ENCODE results near the gene CNTN5. TPM values are rescaled to one million over a fixed set of nuclear protein-coding genes. Genes with fewer than 3 reads are reported as not detected.

Gene CNTN5
- total RNA-seq, 6 donors from 2014 or later = 0.13 to 1.0 (median 0.57) TPM; not detected in 2

GRCh38 chr11:100224541-100225034 lies 1203.8 kb downstream of the CNTN5 start:
- no peak overlapping the region for H3K27ac ChIP-seq
- TF ChIP-seq, protein P1, sequence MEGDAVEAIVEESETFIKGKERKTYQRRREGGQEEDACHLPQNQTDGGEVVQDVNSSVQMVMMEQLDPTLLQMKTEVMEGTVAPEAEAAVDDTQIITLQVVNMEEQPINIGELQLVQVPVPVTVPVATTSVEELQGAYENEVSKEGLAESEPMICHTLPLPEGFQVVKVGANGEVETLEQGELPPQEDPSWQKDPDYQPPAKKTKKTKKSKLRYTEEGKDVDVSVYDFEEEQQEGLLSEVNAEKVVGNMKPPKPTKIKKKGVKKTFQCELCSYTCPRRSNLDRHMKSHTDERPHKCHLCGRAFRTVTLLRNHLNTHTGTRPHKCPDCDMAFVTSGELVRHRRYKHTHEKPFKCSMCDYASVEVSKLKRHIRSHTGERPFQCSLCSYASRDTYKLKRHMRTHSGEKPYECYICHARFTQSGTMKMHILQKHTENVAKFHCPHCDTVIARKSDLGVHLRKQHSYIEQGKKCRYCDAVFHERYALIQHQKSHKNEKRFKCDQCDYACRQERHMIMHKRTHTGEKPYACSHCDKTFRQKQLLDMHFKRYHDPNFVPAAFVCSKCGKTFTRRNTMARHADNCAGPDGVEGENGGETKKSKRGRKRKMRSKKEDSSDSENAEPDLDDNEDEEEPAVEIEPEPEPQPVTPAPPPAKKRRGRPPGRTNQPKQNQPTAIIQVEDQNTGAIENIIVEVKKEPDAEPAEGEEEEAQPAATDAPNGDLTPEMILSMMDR (IDR thresholded peaks at IDR 0.05) = no peak
- TF ChIP-seq EP300 (IDR thresholded peaks at IDR 0.05) (no peak), POLR2AphosphoS5 (IDR thresholded peaks at IDR 0.05) (no peak), POLR2A (IDR thresholded peaks at IDR 0.05) (no peak)
- 81 to 94% methylated on average over 1 of the region's 1 CpG for WGBS, 2 donors
- no peak overlapping the region for H3K4me3 ChIP-seq
- no peak for DNase-seq
- H3K4me1 ChIP-seq = no peaks in the 10 kb centered on the region
- H3K9me3 ChIP-seq = no peaks in the 10 kb centered on the region
- no peaks in the 10 kb centered on the region for H3K36me3 ChIP-seq
- ATAC-seq (ENCODE audit: low FRiP score in 2 of 2) = no peak
- no peaks in the 10 kb centered on the region for H3K27me3 ChIP-seq

GRCh38 chr11:100229086-100229485 lies 1208.3 kb downstream of the CNTN5 start:
- Histone ChIP-seq H3K9me3 (no peaks in the 10 kb centered on the region), H3K4me3 (no peak overlapping the region), H3K4me1 (no peaks in the 10 kb centered on the region), H3K36me3 (no peaks in the 10 kb centered on the region), H3K27ac (no peak overlapping the region), H3K27me3 (no peaks in the 10 kb centered on the region)
- no peak for ATAC-seq (ENCODE audit: low FRiP score in 2 of 2)
- no peak for TF ChIP-seq EP300 (IDR thresholded peaks at IDR 0.05)
- no peak for TF ChIP-seq POLR2A (IDR thresholded peaks at IDR 0.05)
- TF ChIP-seq, protein P1 (IDR thresholded peaks at IDR 0.05) = no peak
- TF ChIP-seq POLR2AphosphoS5 (IDR thresholded peaks at IDR 0.05) = no peak
- no peak for DNase-seq
- 48 to 64% methylated on average over 1 of the region's 1 CpG for WGBS, 2 donors

GRCh38 chr11:100232006-100232405 lies 1211.3 kb downstream of the CNTN5 start:
- no peak overlapping the region for H3K4me3 ChIP-seq
- TF ChIP-seq POLR2AphosphoS5 (IDR thresholded peaks at IDR 0.05) (no peak), POLR2A (IDR thresholded peaks at IDR 0.05) (no peak), EP300 (IDR thresholded peaks at IDR 0.05) (no peak)
- TF ChIP-seq, protein P1 (IDR thresholded peaks at IDR 0.05) = no peak
- ATAC-seq (ENCODE audit: low FRiP score in 2 of 2) (no peak), DNase-seq (no peak)
- H3K27me3 ChIP-seq = no peaks in the 10 kb centered on the region
- no peak overlapping the region for H3K27ac ChIP-seq
- H3K36me3 ChIP-seq = no peaks in the 10 kb centered on the region
- 50 to 54% methylated on average over 2 of the region's 2 CpGs for WGBS, 2 donors
- no peaks in the 10 kb centered on the region for H3K4me1 ChIP-seq
- H3K9me3 ChIP-seq = no peaks in the 10 kb centered on the region

DNA sequence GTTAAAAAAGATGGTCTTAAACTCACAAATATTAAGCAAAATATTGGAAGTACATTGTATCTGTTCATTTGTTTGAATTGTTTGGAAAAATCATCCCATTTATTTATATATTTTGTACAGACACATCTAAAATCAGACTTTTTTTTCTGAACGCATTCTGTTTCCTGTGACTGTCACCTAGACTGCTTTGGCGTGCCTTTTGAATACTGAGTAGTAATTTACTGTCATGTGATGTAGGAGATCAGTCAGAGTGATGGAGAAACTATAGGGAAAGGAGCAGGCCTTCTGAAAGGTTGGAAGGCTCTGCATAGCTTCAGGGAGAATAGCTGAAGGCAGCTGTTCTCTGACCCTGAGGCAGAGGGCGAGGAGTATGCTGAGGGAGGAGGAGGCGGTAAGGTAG lies 1214.3 kb downstream of the CNTN5 start:
- ATAC-seq (ENCODE audit: low FRiP score in 2 of 2) = no peak
- WGBS, 2 donors = 63 to 77% methylated on average over 4 of the region's 4 CpGs
- Histone ChIP-seq H3K27ac (no peak overlapping the region), H3K36me3 (no peaks in the 10 kb centered on the region), H3K9me3 (no peaks in the 10 kb centered on the region), H3K4me3 (no peak overlapping the region), H3K4me1 (no peaks in the 10 kb centered on the region), H3K27me3 (no peaks in the 10 kb centered on the region)
- TF ChIP-seq POLR2A (IDR thresholded peaks at IDR 0.05) (no peak), EP300 (IDR thresholded peaks at IDR 0.05) (no peak), POLR2AphosphoS5 (IDR thresholded peaks at IDR 0.05) (no peak)
- TF ChIP-seq, protein P1 (IDR thresholded peaks at IDR 0.05) = no peak
- DNase-seq = no peak

GRCh38 chr11:100240025-100240539 lies 1219.3 kb downstream of the CNTN5 start:
- Histone ChIP-seq H3K4me1 (no peaks in the 10 kb centered on the region), H3K27ac (no peak overlapping the region), H3K27me3 (no peaks in the 10 kb centered on the region), H3K36me3 (no peaks in the 10 kb centered on the region), H3K4me3 (no peak overlapping the region), H3K9me3 (no peaks in the 10 kb centered on the region)
- TF ChIP-seq, protein P1 (IDR thresholded peaks at IDR 0.05) = no peak
- TF ChIP-seq EP300 (IDR thresholded peaks at IDR 0.05) = no peak
- TF ChIP-seq POLR2A (IDR thresholded peaks at IDR 0.05) = no peak
- no peak for TF ChIP-seq POLR2AphosphoS5 (IDR thresholded peaks at IDR 0.05)
- no peak for ATAC-seq (ENCODE audit: low FRiP score in 2 of 2)
- WGBS, 2 donors = 64 to 83% methylated on average over 5 of the region's 5 CpGs
- peak in 1 of 2 donors; percentile 6 for DNase-seq

Measured in upper lobe of left lung (tissue), 6 donors.